HFFc6 (cell line): ENCODE results near the gene VARS1. TPM values are rescaled to one million over a fixed set of nuclear protein-coding genes. Genes with fewer than 3 reads are reported as not detected.
A peak's percentile ranks its signal among the peaks of the same experiment; 100 is the strongest.

ENCODE experiments used
- DNase-seq: peaks from one replicate; pipeline ENCODE4 v3.0.0-alpha.2; 2018
- H3K27ac Mint-ChIP-seq: 2 replicates; pipeline ENCODE4 v1.8.0; 2020; ENCODE audit warnings: mild to moderate bottlenecking, mixed read lengths
- H3K27me3 Mint-ChIP-seq: 2 replicates; pipeline ENCODE4 v1.8.0; 2021; ENCODE audit warnings: mild to moderate bottlenecking, moderate library complexity, mixed read lengths; ENCODE audit not compliant: insufficient read depth
- H3K36me3 Mint-ChIP-seq: 2 replicates; pipeline ENCODE4 v1.8.0; 2021; ENCODE audit warnings: low read depth, mixed read lengths
- H3K4me1 Mint-ChIP-seq: 2 replicates; pipeline ENCODE4 v1.8.0; 2020; ENCODE audit warnings: low read depth, mixed read lengths
- H3K4me3 Mint-ChIP-seq: 2 replicates; pipeline ENCODE4 v1.8.0; 2020; ENCODE audit warnings: mild to moderate bottlenecking, moderate library complexity, mixed read lengths
- H3K9me3 Mint-ChIP-seq: 2 replicates; pipeline ENCODE4 v1.8.0; 2020; ENCODE audit warnings: mild to moderate bottlenecking, mixed read lengths
- CTCF ChIP-seq: fragments of 200-600 bp; sonication (generic); IDR thresholded peaks from 2 replicates; pipeline ENCODE4 v1.5.0; 2021; ENCODE audit warnings: antibody characterized with exemption, mild to moderate bottlenecking
- total RNA-seq, 6 experiments: library from RNA; stranded (reverse); fragmentation: NEBNext Ultra II Directional; extraction: Animal tissue kit (Norgen Biotek cat#: 25700); gene quantifications; 2 replicates in 1 of 6; 3 replicates in 5 of 6; pipeline ENCODE4 v1.2.3, GENCODE V29; 2021

VARS1 gene
- total RNA-seq, 6 experiments from 2014 or later, result 117 to 144 (median 127) TPM

- Mint-ChIP-seq H3K27ac (peak overlapping the region; percentile 73), H3K27me3 (no peaks in the 10 kb centered on the region; the same call in 1 of the 2 replicates), H3K9me3 (no peaks in the 10 kb centered on the region), H3K4me3 (no peak overlapping the region), H3K4me1 (peaks cover 17% of the 10 kb centered on the region), H3K36me3 (no peaks in the 10 kb centered on the region)
- TF ChIP-seq CTCF, result no peak
- DNase-seq, result no peak
These were observed 17.9 kb downstream of the VARS1 start for GRCh38 chr6:31777667-31778050.

GRCh38 chr6:31776989-31777666 is 18.4 kb downstream of the VARS1 start, which contains the start of gene VWA7:
Gene VWA7, minus strand, starts transcription at chr6:31777328. Its CDS starts 549 bp downstream, at chr6:31776779.
- Mint-ChIP-seq H3K27me3 (no peaks in the 10 kb centered on the region; the same call in 1 of the 2 replicates), H3K4me1 (peaks cover 17% of the 10 kb centered on the region), H3K4me3 (no peak within 1 kb of the TSS; the same call in 1 of the 2 replicates), H3K27ac (peak within 1 kb of the TSS; percentile 73), H3K9me3 (no peaks in the 10 kb centered on the region), H3K36me3 (no peaks in the 10 kb centered on the region)
- peak; percentile 20; the same call in 1 of the 2 replicates for TF ChIP-seq CTCF
- peak; percentile 53 for DNase-seq

- H3K36me3 Mint-ChIP-seq, result no peaks in the 10 kb centered on the region
- H3K27ac Mint-ChIP-seq, result peak overlapping the region; percentile 29; the same call in 1 of the 2 replicates
- H3K4me1 Mint-ChIP-seq, result peaks cover 17% of the 10 kb centered on the region
- no peaks in the 10 kb centered on the region; the same call in 1 of the 2 replicates for H3K27me3 Mint-ChIP-seq
- H3K9me3 Mint-ChIP-seq, result no peaks in the 10 kb centered on the region
- DNase-seq, result no peak
- TF ChIP-seq CTCF, result no peak
- no peak overlapping the region for H3K4me3 Mint-ChIP-seq
These were observed 19.0 kb downstream of the VARS1 start for GRCh38 chr6:31776485-31776988.

- no peak overlapping the region for H3K4me3 Mint-ChIP-seq
- no peak for TF ChIP-seq CTCF
- H3K27me3 Mint-ChIP-seq, result no peaks in the 10 kb centered on the region; the same call in 1 of the 2 replicates
- H3K36me3 Mint-ChIP-seq, result no peaks in the 10 kb centered on the region
- H3K4me1 Mint-ChIP-seq, result peaks cover 17% of the 10 kb centered on the region
- no peaks in the 10 kb centered on the region for H3K9me3 Mint-ChIP-seq
- peak overlapping the region; percentile 29; the same call in 1 of the 2 replicates for H3K27ac Mint-ChIP-seq
- no peak for DNase-seq
These were observed 19.7 kb downstream of the VARS1 start for GRCh38 chr6:31775633-31776484.

GRCh38 chr6:31775184-31775583 is 20.4 kb downstream of the VARS1 start:
- H3K27me3 Mint-ChIP-seq, result no peaks in the 10 kb centered on the region; the same call in 1 of the 2 replicates

More at GRCh38 chr6:31775184-31775583, 20.4 kb downstream of the VARS1 start:
- Mint-ChIP-seq H3K27ac (no peak overlapping the region), H3K4me1 (peaks cover 17% of the 10 kb centered on the region), H3K36me3 (no peaks in the 10 kb centered on the region), H3K9me3 (no peaks in the 10 kb centered on the region), H3K4me3 (no peak overlapping the region)
- DNase-seq, result no peak
- no peak for TF ChIP-seq CTCF
